ENCODE data around the gene KCNMA1.

The KCNMA1 gene

DNA sequence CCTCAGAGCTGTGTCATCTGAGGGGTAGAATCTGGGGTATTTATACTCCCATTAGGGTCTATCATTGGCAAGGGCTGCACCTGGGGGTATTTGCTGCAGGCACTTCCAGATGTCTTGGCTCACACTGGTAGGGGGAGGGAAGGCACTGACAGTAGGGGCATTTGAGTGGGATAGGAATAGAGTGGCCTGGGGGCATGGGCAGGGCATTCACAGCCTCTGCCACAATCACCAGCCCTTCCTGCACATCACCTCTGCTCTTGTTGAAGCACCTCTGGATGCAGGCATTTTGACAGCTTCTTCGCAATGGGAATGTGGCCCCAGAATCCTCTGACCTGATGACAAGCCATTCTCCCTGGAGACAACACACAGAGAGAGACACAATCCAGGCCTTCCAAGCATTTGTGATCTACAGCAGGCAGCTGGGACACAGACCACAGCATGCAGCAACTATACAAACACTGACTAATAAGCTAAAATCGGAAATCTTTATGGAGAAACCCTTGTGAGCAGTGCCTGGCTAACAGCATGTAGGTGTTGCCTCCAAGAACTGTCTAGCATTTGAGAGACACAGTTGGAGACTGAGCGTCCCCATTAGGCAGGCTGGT, 178.5 kb downstream of the KCNMA1 start:
- no peak for DNase-seq (ENCODE audit: extremely low read depth, low read depth)
- TF ChIP-seq CTCF (IDR thresholded peaks at IDR 0.05; ENCODE audit: low read depth, low read length): no peak

DNA sequence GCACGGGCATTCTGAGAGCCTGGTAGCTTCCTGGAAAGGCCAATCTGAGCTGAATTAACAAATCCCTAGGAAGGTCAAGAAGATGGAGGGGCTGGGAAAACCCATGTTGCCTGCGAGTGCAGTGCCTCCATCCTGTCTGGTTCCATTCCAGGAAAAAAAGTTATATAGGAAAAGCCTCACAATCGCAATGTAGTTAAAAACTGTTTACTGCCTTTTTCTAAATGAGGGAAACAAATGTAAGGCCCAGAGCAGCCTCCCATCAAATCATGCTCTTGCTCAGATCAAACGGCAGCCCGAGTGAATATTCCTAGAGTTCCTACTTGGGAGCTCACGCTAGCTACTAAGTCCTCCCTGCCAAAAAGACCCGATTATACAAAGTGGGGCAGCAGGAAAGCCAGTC, 179.9 kb downstream of the KCNMA1 start:
- DNase-seq (ENCODE audit: extremely low read depth, low read depth): no peak
- TF ChIP-seq CTCF (IDR thresholded peaks at IDR 0.05; ENCODE audit: low read depth, low read length): no peak

DNA sequence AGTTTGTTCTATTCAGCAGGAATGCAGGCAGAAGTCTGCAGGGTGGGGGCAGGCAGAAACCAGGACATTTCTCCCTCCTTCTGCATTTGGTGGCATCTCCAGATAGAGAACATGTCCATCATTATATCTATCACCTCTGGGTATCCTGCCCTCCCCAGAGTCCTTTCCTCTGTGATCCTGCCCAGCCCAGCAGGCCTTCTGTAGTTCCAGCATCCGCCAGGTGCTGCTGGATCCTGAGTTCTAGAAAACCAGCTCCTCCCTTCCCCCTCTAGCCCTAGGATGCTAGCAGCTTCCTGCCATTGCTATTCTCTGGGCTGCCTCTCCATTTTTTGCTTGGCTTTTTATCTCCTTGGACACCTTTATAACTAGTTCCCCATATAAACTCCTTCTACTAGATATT, 180.3 kb downstream of the KCNMA1 start:
- no peak for DNase-seq (ENCODE audit: extremely low read depth, low read depth)
- no peak for TF ChIP-seq CTCF (IDR thresholded peaks at IDR 0.05; ENCODE audit: low read depth, low read length)

DNA sequence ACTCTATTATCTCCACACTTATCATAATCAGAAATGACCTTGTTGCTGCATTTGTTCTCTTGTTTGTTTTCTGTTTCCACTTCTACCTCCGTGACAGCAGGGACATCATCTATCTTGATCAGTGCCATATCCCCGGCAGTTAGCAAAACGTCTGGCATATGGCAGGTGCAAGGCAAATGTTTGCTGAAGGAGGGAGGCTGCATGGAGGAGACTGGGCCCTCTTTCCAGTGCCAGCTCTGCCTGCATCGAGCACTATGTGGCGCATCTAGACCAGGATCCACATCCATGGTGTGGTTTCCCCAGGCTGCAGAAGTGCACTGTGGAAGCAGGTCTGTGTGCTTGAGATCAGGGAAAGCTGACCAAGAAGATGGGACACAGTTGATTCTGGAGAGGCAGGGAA, 181.2 kb downstream of the KCNMA1 start:
- DNase-seq (ENCODE audit: extremely low read depth, low read depth): no peak
- no peak; the same call in 1 of the 2 replicates for TF ChIP-seq CTCF (IDR thresholded peaks at IDR 0.05; ENCODE audit: low read depth, low read length)

DNA sequence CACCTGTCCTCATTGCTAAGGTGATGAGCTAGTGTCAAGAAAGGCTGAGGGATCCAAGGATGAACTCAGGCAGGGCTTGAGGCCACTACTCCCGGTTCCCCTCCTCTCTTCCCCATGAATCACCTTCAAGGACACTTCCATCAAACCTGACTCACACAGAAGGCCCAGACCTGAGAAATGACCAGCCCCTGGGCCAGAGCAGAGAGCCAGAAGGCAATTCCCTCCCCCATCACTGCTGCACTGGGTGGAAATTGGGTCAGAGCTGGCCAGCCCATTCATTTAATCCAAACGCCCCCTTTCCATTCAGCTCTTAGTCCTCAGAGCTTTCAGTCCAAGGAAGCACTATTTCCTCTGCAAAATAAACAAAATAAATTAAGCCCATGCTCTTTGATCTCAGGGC, 182.0 kb downstream of the KCNMA1 start:
- no peak for TF ChIP-seq CTCF (IDR thresholded peaks at IDR 0.05; ENCODE audit: low read depth, low read length)
- DNase-seq (ENCODE audit: extremely low read depth, low read depth): no peak

DNA sequence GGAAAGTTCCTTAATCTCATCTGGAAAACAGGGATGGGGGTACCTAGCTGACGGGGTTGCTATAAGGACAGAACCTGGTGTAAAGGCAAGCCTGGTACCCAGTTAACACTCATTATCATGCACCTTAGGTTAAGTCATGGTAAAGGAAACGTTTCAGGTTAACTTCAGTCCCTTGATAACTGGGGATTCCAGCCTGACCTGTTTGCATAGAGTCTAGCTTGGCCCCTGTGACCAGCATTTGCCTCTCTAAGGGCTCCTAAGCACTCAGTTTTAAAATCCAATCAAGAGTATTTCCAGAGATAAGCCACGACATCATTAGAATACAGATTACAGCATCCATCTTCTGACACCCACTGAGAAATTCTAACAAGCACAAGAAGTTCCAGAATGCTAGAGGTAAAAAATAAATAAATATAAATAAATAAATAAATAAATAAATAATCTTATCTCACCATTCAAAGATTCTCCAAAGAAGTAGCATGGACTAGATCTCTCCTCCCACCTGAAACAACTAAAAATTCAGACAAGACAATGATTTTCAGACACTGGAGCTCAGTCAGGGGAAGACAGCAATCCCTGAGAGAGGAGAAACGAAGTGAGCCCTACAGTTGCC, 184.6 kb downstream of the KCNMA1 start:
- no peak for DNase-seq (ENCODE audit: extremely low read depth, low read depth)
- TF ChIP-seq CTCF (IDR thresholded peaks at IDR 0.05; ENCODE audit: low read depth, low read length): no peak

GRCh38 chr10:77451886-77452285, 185.7 kb downstream of the KCNMA1 start:
- TF ChIP-seq CTCF (IDR thresholded peaks at IDR 0.05; ENCODE audit: low read depth, low read length): no peak
- no peak for DNase-seq (ENCODE audit: extremely low read depth, low read depth)

Data from AG09319 (cell line).